Iris pigment epithelial cell (primary cell): ENCODE measurements around the gene ACVR1.
"Not testable (repeated sequence)": the region's sequence is repeated elsewhere in the genome, so short reads cannot be mapped to it uniquely, and the experiment has no call there.

Source experiments
- DNase-seq: peaks from one replicate; pipeline ENCODE4 v3.0.0-alpha.2; 2011; ENCODE audit warnings: low read depth

ACVR1 gene

GRCh38 chr2:157704148-157704547, 172.0 kb downstream of the ACVR1 start:
- DNase-seq = not testable (repeated sequence)

- no peak for DNase-seq
Measured at GRCh38 chr2:157699806-157700205, 176.3 kb downstream of the ACVR1 start.

DNA sequence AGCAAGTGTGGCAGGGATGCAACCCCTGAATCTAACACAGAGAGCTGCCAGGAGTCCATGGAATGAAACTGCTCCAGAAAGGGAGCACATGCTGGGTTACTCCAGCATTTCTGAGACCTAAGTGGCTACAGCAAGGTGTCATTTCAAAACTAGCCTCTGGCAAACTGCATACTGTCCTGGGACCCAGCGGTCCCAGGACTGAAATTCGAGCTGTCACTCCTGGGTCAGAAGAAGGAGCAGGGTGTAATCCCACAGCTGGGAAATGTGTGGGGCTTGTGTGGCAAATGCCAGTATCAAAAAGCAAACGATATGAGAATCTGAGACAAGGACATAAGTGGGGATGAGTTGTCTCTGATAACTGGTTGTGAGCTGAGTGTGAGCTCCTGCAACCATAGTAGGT, 177.1 kb downstream of the ACVR1 start:
- DNase-seq = no peak

- no peak for DNase-seq
Measured at GRCh38 chr2:157698430-157698829, 177.7 kb downstream of the ACVR1 start.

DNA sequence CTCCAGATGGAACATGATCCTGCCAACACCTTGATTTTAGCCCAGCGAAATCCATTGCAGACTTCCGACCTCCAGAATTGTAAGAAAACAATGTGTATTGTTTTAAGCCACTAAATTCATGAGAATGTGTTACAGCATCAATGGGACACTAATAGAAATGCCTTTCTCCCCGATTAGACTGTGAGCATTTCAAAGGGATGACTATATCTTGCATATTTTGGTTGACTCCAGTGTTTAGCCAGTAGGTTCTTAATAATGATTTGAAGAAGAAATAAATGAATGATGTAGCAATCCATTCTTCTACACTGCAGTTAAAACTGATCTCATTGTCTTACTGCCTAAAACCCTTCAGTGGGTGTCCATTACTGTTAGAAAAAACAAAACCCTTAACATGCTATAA, 180.1 kb downstream of the ACVR1 start:
- DNase-seq = peak; percentile 26

DNA sequence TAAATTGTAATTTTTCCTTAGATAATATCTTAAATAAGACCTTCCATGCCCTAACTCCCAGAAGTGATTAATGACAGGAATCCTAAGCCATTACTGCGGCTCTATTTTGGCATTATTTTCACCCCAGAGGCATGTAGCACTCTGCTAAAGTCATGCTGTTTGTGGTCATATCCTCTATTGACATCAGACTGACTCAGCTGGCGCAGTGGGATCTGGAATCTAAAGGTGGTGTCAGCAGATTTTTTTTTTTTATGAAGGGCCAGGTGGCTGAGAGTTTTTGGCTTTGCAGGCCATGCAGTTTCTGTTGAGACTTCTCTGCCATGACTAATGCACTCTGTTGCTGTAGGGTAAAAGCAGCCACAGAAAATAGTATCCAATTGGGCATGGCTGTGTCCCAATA, 183.4 kb downstream of the ACVR1 start:
- DNase-seq = peak; percentile 51

DNA sequence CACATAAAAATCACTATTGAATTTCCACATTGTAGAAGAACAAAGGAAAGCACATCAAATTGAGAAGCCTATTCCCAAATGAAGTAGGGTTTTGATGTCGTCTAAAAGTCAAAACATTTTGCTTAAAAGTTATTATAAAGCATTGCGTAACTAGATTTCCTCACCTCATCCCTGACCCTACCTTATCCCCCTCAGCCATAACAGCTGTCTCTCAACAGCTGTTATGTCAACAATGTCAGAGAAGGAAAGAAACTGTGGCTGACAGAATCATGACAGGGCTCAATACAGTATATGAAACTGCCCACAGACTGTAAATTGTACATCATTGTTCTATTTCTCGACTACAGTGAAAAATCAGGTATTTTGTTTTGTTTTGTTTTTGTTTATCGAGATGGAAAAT, 184.4 kb downstream of the ACVR1 start:
- no peak for DNase-seq

- DNase-seq = no peak
Measured at GRCh38 chr2:157691131-157691530, 185.0 kb downstream of the ACVR1 start.
